ENCODE measurements around the gene OR6A2. TPM values are rescaled to one million over a fixed set of nuclear protein-coding genes. Genes with fewer than 3 reads are reported as not detected.

The OR6A2 gene
- total and polyA plus RNA-seq, 9 of the 15 experiments (the other 6 are each of a cell fraction or from before 2014, with no cell fraction given): 0.04 to 0.69 (median 0.35) TPM; not detected in 2

DNA sequence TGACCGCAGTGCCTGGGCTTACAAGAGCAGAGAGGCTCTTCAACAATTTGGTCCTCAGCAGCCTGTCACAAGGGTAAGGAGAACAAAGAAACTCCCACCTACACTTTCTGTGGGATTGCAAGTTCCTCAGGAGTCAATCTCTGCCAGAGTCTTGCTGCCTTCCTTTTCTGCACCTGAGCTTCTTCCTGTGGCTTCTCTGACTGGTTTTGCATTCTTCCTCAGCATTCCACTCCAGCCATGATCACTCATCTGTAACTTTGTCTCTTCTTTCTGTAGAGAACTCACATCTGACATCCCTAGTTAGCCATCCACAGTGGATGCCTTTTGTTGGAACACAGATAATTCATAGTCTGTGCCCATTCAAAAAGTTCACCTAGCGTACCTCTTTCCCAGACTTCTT, 14.2 kb upstream of the OR6A2 start:
- H3K4me1 ChIP-seq (replicated peaks in 1 of 2; ENCODE audit: control insufficient read depth in 2 of 2, insufficient read depth in 2 of 2, low read length in 2 of 2): no peaks in the 10 kb centered on the region
- in situ Hi-C loops (cut with MboI) (no loop called here), intact Hi-C loops (cut with micrococcal nuclease) (loop anchor here (10.0 kb wide), 1 partner anchor 281 kb away; no protein-coding TSS in a partner anchor)
- ChIA-PET POLR2A (no interaction called here), CTCF (ENCODE audit: low intra/inter-chr PET ratio) (no interaction called here)
- no peak for DNase-seq (ENCODE audit: extremely low read depth in 1 of 4, low spot score in 3 of 4)
- no peak for FAIRE-seq
- H3K4me2 ChIP-seq (ENCODE audit: insufficient read depth, low read length): no peak overlapping the region
- H3K79me2 ChIP-seq (ENCODE audit: control insufficient read depth, insufficient read depth, low read length): no peaks in the 10 kb centered on the region
- no peaks in the 10 kb centered on the region for H4K20me1 ChIP-seq (replicated peaks; ENCODE audit: control insufficient read depth, insufficient read depth, low read length)
- WGBS (ENCODE audit: insufficient coverage, low coverage, missing lambda C conversion rate): 0% methylated on average over 2 of the region's 2 CpGs
- no TSS peak for BruUV-seq (replicated peaks)
- H3K27ac ChIP-seq (ENCODE audit: extremely low read depth, low read depth, low read length): no peak overlapping the region
- H3K4me3 ChIP-seq: no peak overlapping the region
- no peaks in the 10 kb centered on the region for H3K9me3 ChIP-seq (replicated peaks; ENCODE audit: control insufficient read depth, insufficient read depth, low read depth, low read length)
- no peak for ATAC-seq
- no peaks in the 10 kb centered on the region for H3K9me1 ChIP-seq (ENCODE audit: control insufficient read depth, insufficient read depth, low read length)
- H3K27me3 ChIP-seq (ENCODE audit: control insufficient read depth in 2 of 2, insufficient read depth in 2 of 2, low read length in 2 of 2): no peaks in the 10 kb centered on the region; a peak in 1 of 5 replicates
- H3K36me3 ChIP-seq (ENCODE audit: control insufficient read depth, insufficient read depth, low read length): no peaks in the 10 kb centered on the region
- H3K9ac ChIP-seq (ENCODE audit: insufficient read depth in 1 of 2, low read depth in 2 of 2, low read length in 2 of 2): no peak overlapping the region
- no peak overlapping the region for H2AFZ ChIP-seq (ENCODE audit: low read depth, low read length)
- TF ChIP-seq PTRF (tag; IDR thresholded peaks at IDR 0.05): no peak
- TF ChIP-seq ZNF644 (tag; IDR thresholded peaks at IDR 0.05; ENCODE audit: low read depth): no peak
- no peak for TF ChIP-seq ARNT (IDR thresholded peaks at IDR 0.05)
- TF ChIP-seq, protein P1, sequence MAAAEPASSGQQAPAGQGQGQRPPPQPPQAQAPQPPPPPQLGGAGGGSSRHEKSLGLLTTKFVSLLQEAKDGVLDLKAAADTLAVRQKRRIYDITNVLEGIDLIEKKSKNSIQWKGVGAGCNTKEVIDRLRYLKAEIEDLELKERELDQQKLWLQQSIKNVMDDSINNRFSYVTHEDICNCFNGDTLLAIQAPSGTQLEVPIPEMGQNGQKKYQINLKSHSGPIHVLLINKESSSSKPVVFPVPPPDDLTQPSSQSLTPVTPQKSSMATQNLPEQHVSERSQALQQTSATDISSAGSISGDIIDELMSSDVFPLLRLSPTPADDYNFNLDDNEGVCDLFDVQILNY (CRISPR knock-in tag; IDR thresholded peaks at IDR 0.05): no peak
- no peak for TF ChIP-seq MCM5 (IDR thresholded peaks at IDR 0.05; ENCODE audit: low read depth)
- TF ChIP-seq BCLAF1 (IDR thresholded peaks at IDR 0.05; ENCODE audit: borderline replicate concordance in 1 of 2, control insufficient read depth in 1 of 2, low read depth in 2 of 2, low read length in 1 of 2): no peak
- no peak for TF ChIP-seq MCM7 (IDR thresholded peaks at IDR 0.05)
- TF ChIP-seq LCOR (CRISPR knock-in tag; IDR thresholded peaks at IDR 0.05): no peak
- TF ChIP-seq ZEB2 (IDR thresholded peaks at IDR 0.05): no peak
- no peak for TF ChIP-seq ZNF444 (CRISPR knock-in tag; IDR thresholded peaks at IDR 0.05)
- no peak for TF ChIP-seq ZNF24 (IDR thresholded peaks at IDR 0.05)
- TF ChIP-seq HIVEP1 (CRISPR knock-in tag; IDR thresholded peaks at IDR 0.05): no peak
- TF ChIP-seq NCOA2 (IDR thresholded peaks at IDR 0.05; ENCODE audit: partially characterized antibody in 2 of 2): no peak
- TF ChIP-seq ZNF780A (CRISPR knock-in tag; IDR thresholded peaks at IDR 0.05): no peak
- TF ChIP-seq THAP7 (CRISPR knock-in tag; IDR thresholded peaks at IDR 0.05): no peak
- TF ChIP-seq ZNF184 (CRISPR knock-in tag; IDR thresholded peaks at IDR 0.05): no peak
- TF ChIP-seq CCNT2 (IDR thresholded peaks at IDR 0.05; ENCODE audit: borderline replicate concordance, extremely low read depth, insufficient read length, low read depth, low read length): no peak
